ENCODE data around the gene CERS1. TPM values are rescaled to one million over a fixed set of nuclear protein-coding genes. Genes with fewer than 3 reads are reported as not detected.

Gene CERS1
- total RNA-seq, 2 experiments from 2014 or later: 0.08 TPM; not detected in 1

DNA sequence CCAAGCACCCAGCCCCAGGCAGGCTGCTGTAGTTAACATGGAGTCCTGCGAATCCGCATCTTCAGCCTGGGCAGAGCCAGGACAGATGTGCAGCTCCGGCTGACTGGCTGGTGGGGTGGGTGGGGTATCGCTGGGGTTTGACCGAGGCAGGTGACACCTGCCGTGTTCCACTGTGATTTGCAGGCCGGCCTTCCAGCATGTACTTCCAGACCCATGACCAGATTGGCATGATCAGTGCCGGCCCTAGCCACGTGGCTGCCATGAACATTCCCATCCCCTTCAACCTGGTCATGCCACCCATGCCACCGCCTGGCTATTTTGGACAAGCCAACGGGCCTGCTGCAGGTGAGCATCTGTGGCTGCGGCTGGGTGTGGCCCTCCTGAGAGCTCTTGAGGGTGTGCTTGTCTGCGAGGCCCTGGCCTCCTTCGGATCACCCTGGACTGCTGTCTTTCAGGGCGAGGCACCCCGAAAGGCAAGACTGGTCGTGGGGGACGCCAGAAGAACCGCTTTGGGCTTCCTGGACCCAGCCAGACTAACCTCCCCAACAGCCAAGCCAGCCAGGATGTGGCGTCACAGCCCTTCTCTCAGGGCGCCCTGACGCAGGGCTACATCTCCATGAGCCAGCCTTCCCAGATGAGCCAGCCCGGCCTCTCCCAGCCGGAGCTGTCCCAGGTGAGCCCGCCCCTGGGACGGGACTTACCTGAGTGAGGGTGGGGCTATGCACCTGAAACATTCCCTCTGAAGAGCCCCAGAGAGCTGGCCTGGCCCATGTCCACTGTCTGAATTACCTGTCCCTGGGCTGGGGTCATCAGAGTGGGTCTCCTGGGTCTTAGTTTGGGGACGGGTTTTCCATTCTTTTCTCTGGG lies 30.6 kb downstream of the CERS1 start:
- ChIA-PET CTCF (interaction anchor here (0.6 to 2.0 kb wide), 6 partner anchors 14 to 344 kb away, joined by 3 to 9 read pairs (median 4); no protein-coding TSS in a partner anchor), POLR2A (interaction anchor here (1.0 kb wide), 1 partner anchor 276 kb away, joined by 4 read pairs; no protein-coding TSS in a partner anchor)

DNA sequence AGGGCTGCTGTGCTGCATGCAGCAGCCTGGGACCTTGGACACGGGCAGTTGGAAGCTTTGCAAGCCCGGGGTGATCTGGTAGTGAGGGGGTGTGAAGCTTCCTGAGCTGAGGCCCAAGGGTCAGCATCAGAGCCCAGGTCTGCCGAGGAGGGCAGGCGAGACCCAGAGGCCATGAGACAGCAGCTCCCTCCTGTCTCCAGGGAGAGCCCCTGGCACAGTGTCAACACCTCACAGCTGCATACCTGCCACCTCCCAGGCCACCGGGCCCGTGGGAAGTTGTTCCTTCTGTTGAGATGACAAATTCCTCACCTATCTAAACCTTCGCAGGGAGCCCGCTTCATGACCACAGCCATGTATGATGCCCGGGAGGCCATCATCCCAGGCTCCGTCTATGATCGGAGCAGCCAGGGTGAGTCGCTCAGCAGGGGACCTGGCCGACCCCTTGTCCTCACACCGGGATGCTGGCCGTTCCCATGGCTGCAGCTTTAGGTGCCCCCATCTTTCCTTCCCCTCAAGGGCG lies 32.1 kb downstream of the CERS1 start:
- ChIA-PET CTCF (interaction anchor here (0.6 to 0.8 kb wide), 4 partner anchors 53 to 414 kb away, joined by 3 to 5 read pairs (median 3); no protein-coding TSS in a partner anchor), POLR2A (no interaction called here)

DNA sequence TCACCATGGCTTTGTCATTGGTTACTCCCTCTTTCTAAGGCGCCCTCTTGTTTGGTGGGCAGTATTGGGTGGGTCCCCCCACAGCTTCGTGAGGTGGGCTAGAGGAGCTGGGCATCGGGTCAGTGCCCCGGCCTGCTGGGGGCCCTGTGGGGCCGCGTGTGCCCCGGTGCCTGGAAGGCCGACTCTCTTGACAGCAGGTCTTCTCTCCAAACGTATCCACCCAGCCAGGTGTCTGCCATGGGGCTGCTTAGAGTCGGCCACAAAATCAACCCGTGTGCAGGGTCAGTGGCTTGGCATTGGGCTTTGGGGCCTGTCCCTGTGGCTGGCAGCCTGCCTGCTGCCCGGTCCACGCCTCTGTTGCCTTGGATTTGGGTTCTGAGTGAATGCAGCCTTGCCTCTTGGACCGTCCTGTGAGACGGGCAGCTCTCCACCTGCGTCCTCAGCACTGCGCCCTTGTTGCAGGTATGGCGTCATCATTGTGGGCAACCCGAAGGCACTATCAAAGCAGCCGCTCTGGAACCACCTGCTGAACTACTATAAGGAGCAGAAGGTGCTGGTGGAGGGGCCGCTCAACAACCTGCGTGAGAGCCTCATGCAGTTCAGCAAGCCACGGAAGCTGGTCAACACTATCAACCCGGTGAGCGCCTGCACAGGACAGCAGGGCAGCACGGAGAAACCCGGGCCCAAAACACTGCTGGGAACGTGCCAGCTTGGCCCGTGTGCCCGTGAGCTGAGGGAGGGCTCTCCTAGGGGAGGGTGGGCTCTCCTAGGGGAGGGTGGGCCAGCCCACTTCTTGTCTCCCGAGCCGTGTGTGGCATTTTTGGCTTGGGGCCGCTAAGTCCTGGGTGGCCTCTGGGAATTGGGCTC lies 32.7 kb downstream of the CERS1 start:
- ChIA-PET CTCF (interaction anchor here (0.8 to 1.4 kb wide), 2 partner anchors 16 to 413 kb away, joined by 3 read pairs; no protein-coding TSS in a partner anchor), POLR2A (no interaction called here)

GRCh38 chr19:18861917-18862316 lies 34.0 kb downstream of the CERS1 start:
- POLR2A ChIA-PET: interaction anchor here (0.6 kb wide), 1 partner anchor 9 kb away, joined by 5 read pairs; no protein-coding TSS in a partner anchor

GRCh38 chr19:18861235-18861634 lies 34.7 kb downstream of the CERS1 start:
- ChIA-PET CTCF (no interaction called here), POLR2A (interaction anchor here (0.6 kb wide), 1 partner anchor 10 kb away, joined by 5 read pairs; no protein-coding TSS in a partner anchor)

More at GRCh38 chr19:18861917-18862316, 34.0 kb downstream of the CERS1 start:
- CTCF ChIA-PET: interaction anchor here (1.4 kb wide), 1 partner anchor 15 kb away, joined by 3 read pairs; no protein-coding TSS in a partner anchor

- ChIA-PET CTCF (no interaction called here), POLR2A (no interaction called here)
These were observed 35.2 kb downstream of the CERS1 start for GRCh38 chr19:18860725-18861124.

- ChIA-PET POLR2A (no interaction called here), CTCF (no interaction called here)
These were observed 35.7 kb downstream of the CERS1 start for GRCh38 chr19:18860302-18860700.

- ChIA-PET POLR2A (no interaction called here), CTCF (interaction anchor here (0.7 to 1.8 kb wide), 2 partner anchors 12 to 204 kb away, joined by 3 to 6 read pairs; no protein-coding TSS in a partner anchor)
These were observed 36.2 kb downstream of the CERS1 start for GRCh38 chr19:18859676-18860301.

DNA sequence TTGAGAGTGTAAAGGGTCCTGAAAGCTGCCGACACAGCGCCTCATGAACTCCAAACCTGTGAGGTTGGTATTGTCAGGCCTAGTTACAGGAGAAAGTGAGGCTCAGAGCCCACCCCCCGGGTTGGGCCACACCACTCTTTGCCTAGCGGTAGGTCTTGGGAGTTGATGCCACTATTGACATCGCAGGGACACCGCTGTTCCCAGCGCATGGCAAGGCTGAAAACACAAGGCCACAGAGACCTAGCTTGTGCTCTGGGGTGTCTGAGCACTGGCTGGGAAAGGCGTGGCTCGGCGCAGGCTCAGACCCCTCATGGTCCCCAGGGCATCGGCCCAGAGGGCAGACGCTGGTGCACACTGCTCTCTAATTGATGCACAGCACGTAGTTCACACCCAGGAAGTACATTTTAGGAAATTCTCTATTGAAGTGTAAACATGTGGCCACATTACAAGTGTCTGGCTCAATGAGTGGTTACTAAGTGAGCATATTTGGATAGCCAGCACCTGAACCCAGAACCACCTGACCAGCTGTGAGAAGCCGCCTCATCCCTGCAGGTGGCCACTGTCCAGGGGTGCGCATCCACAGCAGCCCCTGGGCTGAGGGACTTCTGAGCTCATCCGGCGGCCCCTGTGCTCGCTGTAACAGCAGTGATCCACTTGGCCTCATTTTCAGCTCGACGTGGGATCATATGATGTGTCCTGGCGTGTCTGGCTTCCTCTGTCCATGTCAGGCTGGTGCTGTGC lies 36.9 kb downstream of the CERS1 start:
- ChIA-PET CTCF (interaction anchor here (0.7 to 1.8 kb wide), 2 partner anchors 12 to 204 kb away, joined by 3 to 6 read pairs; no protein-coding TSS in a partner anchor), POLR2A (no interaction called here)

- ChIA-PET POLR2A (no interaction called here), CTCF (interaction anchor here (1.1 to 1.9 kb wide), 3 partner anchors 10 to 17 kb away, joined by 3 to 9 read pairs (median 4); no protein-coding TSS in a partner anchor)
These were observed 38.7 kb downstream of the CERS1 start for GRCh38 chr19:18857223-18857622.

GRCh38 chr19:18856385-18857126 lies 39.4 kb downstream of the CERS1 start:
- POLR2A ChIA-PET: no interaction called here
- CTCF ChIA-PET: interaction anchor here (1.0 to 1.9 kb wide), 4 partner anchors 10 to 17 kb away, joined by 3 to 9 read pairs (median 4); no protein-coding TSS in a partner anchor

- ChIA-PET CTCF (interaction anchor here (0.9 to 1.9 kb wide), 4 partner anchors 9 to 386 kb away, joined by 3 to 9 read pairs (median 4); no protein-coding TSS in a partner anchor), POLR2A (no interaction called here)
These were observed 40.1 kb downstream of the CERS1 start for GRCh38 chr19:18855647-18856384.

DNA sequence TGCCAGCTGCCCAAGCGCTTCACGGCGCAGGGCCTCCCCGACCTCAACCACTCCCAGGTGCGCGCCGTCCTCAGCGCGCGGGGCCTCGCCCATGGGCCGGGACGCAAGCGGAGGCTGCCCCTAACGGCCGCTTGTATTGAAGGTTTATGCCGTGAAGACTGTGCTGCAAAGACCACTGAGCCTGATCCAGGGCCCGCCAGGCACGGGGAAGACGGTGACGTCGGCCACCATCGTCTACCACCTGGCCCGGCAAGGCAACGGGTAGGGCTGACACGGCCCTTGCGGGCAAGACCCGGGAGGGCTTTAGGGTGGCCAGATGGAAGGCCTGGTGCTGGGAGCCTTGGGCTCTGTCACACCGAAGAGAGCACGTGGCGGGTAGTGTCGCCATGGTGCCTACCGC lies 41.0 kb downstream of the CERS1 start:
- CTCF ChIA-PET: interaction anchor here (0.9 kb wide), 1 partner anchor 385 kb away, joined by 3 read pairs; no protein-coding TSS in a partner anchor
- POLR2A ChIA-PET: no interaction called here

- POLR2A ChIA-PET: no interaction called here
- CTCF ChIA-PET: no interaction called here
These were observed 42.1 kb downstream of the CERS1 start for GRCh38 chr19:18853755-18854427.

- ChIA-PET CTCF (no interaction called here), POLR2A (no interaction called here)
These were observed 43.3 kb downstream of the CERS1 start for GRCh38 chr19:18852648-18853047.

DNA sequence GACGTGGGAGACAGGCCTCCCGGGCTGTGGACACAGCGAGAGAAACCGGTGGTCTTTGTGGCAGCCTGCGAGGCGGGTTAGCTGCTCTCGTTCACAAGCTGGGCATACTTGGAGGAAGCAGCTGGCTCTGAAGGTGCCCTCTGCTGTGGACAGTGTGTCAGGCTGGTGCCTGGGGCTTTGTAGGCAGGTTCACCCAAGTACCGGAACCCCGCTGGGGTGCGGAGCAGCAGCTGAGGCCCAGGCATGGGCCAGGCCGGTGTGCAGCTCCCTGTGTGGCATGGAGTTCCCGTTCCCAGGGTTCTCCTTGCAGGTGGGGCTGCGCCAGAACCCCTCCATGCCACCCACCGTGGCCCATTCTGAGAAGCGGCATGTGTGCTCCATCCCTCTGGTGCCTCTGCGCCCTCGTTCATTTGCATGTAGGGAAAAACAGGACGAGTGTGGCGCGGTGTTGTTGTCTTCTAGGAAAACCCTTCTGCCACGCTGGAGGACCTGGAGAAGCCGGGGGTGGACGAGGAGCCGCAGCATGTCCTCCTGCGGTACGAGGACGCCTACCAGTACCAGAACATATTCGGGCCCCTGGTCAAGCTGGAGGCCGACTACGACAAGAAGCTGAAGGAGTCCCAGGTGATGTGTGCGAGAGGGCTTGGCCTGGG lies 44.2 kb downstream of the CERS1 start:
- CTCF ChIA-PET: interaction anchor here (0.6 kb wide), 1 partner anchor 285 kb away, joined by 3 read pairs; no protein-coding TSS in a partner anchor
- POLR2A ChIA-PET: no interaction called here
